ENCODE results near the gene SCIN.

SCIN gene

DNA sequence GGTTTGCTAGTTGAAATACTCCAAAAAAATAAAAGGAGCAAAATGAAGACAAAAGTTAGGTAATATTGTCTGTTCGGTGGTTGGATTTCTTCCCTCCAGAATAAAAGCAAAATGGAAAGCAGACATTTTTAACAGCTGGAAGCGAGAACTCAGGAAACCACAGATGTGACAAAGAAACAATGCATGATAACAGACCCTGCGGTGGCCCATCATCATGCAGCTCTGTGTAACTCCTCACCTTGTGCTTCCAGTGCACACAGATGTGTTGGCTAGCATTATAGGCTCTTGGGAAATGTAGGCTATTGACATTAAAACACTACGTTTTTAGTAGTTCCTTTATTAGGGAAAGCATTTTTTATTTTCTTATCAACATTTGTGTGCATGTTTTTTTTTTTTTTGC, 63.1 kb downstream of the SCIN start:
- no peak for DNase-seq (ENCODE audit: low spot score)
- no peak for TF ChIP-seq CTCF (IDR thresholded peaks at IDR 0.05; ENCODE audit: borderline replicate concordance, control extremely low read depth, extremely low read depth, insufficient read depth, missing control alignments)
- in situ Hi-C loops (cut with MboI; ENCODE audit: low sequenced_read_pairs, unreplicated experiment), result loop anchor here (25.0 kb wide), 1 partner anchor 629 kb away; no protein-coding TSS in a partner anchor

DNA sequence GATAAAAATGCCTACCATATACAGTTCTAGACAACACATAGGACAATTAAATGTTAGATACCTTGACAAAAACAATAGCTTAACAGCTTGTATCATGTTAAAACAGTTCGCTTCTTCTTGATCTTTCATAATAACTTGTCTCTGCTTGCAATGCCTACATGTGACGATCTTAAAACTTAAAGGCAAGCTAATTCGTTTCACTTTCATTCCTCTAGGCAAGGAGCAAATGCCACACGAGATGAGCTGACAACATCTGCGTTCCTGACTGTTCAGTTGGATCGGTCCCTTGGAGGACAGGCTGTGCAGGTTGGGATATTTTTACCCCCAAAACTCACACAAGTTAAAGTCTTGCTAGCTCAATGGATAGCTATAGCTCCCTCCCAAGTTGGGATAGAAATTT, 65.3 kb downstream of the SCIN start:
- peak; percentile 13 for DNase-seq (ENCODE audit: low spot score)
- no peak for TF ChIP-seq CTCF (IDR thresholded peaks at IDR 0.05; ENCODE audit: borderline replicate concordance, control extremely low read depth, extremely low read depth, insufficient read depth, missing control alignments)
- in situ Hi-C loops (cut with MboI; ENCODE audit: low sequenced_read_pairs, unreplicated experiment), result loop anchor here (25.0 kb wide), 1 partner anchor 626 kb away; no protein-coding TSS in a partner anchor

DNA sequence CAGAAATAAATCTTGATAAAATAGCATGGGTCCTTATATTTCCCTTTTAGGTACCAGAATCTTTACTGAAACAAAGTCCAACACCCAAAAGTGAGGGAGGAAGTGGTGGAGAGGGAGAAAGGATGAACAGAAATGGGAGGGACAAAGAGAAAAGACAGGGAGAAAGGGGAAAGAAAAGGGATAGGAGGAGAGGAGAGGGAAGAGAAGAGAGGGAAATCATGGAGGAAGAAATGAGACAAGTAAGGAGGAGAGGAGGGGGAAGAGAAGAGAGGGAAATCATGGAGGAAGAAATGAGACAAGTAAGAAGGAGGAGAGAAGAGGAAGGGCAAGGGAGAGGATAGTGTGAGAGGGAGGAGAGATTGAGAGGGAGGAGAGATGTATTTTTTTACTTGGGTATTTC, 66.8 kb downstream of the SCIN start:
- in situ Hi-C loops (cut with MboI; ENCODE audit: low sequenced_read_pairs, unreplicated experiment), result loop anchor here (25.0 kb wide), 1 partner anchor 625 kb away; no protein-coding TSS in a partner anchor
- no peak for TF ChIP-seq CTCF (IDR thresholded peaks at IDR 0.05; ENCODE audit: borderline replicate concordance, control extremely low read depth, extremely low read depth, insufficient read depth, missing control alignments)
- no peak for DNase-seq (ENCODE audit: low spot score)

DNA sequence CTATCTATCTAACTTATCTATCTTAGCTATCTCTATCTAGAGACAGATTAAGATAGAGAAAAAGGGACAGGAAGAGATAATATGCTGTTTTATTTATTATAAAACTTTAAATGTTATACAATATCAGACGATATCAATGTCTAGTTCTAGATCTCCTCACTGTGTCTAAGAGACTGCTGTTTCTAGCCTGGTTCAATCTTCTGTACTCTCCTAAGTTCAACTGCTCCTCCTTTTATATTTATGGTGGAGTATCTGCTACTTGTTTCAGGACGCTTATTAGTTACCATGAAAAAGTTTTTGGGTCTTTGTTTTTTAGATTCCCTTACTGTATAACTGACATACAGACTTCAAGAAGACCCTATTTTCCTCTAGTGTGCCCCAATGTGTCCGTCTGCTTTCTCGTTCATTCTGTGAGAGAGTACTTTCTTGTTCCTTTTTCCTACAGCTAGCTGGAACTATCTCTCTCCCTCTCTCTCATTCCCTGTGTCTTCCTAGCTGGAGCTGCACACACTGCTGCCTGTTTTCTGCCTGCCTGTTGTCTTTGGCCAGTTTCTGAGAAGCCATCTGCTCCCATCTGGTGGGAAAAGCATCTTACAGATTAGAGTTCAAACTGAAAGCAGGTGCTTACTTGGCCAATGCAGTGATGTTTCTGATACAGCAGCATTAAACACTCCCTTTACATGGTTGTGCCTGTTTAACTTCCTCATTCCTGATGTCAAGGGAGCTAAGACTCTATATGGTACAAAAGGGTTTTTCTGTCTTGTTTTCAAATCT, 67.5 kb downstream of the SCIN start:
- no peak for DNase-seq (ENCODE audit: low spot score)
- in situ Hi-C loops (cut with MboI; ENCODE audit: low sequenced_read_pairs, unreplicated experiment), result loop anchor here (25.0 kb wide), 1 partner anchor 624 kb away; no protein-coding TSS in a partner anchor
- no peak for TF ChIP-seq CTCF (IDR thresholded peaks at IDR 0.05; ENCODE audit: borderline replicate concordance, control extremely low read depth, extremely low read depth, insufficient read depth, missing control alignments)

DNA sequence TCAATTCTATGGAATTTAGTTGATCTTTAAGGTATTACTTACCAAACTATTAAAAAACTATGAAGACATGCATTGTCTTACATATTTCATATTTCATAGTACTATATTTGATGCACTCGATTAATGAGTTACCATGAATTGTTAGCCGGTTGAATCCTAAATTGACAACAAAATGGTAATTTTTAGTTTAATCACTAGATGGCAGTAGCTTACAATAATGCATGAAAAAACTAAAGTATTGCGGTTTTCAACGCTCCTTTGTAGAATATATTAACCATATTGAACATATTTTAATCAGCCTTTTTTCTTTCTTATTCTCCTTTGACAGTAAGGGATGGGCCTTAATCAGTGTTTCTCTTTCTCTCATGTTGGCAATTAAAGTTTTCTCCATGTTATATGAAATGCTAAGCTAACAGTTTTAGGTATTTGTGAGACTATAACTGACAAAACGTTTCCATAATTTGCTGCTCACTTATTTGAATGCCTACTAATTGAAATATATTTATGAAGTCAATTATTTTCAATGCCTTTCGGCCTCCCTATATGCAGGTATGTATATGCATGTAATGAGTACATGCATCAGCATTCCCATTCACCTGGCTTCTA, 68.4 kb downstream of the SCIN start:
- peak; percentile 44 for TF ChIP-seq CTCF (IDR thresholded peaks at IDR 0.05; ENCODE audit: borderline replicate concordance, control extremely low read depth, extremely low read depth, insufficient read depth, missing control alignments)
- peak; percentile 16 for DNase-seq (ENCODE audit: low spot score)
- in situ Hi-C loops (cut with MboI; ENCODE audit: low sequenced_read_pairs, unreplicated experiment), result loop anchor here (25.0 kb wide), 1 partner anchor 623 kb away; no protein-coding TSS in a partner anchor

DNA sequence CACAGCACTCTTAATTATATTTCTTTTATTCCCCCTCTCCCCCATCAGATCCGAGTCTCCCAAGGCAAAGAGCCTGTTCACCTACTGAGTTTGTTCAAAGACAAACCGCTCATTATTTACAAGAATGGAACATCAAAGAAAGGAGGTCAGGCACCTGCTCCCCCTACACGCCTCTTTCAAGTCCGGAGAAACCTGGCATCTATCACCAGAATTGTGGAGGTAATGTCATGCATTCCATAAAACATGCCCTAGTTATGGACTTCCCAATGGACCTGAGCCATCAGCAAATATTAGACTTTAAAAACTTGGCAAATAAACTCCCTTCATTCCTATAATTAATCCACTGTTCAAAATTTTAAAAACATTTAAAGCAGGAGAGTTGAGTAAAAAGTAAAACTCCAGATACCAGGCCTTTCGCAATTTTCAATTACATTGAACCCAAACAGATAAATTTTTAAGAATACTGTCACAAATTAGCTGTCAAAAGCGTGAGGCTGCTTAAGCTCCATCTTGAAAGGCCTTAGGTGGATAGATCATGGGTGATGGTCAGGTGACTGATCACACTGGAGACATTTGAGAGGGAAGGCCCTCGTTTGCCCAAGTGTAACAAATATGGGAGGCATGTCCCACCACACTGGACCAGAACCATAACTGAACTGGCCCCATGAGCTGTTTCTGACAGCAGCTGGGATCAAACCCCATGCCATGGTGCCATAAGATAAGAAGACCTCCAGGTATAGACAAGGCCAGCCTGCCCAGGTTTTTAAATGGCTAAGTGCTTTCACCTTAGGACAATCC, 70.0 kb downstream of the SCIN start:
- TF ChIP-seq CTCF (IDR thresholded peaks at IDR 0.05; ENCODE audit: borderline replicate concordance, control extremely low read depth, extremely low read depth, insufficient read depth, missing control alignments), result no peak
- in situ Hi-C loops (cut with MboI; ENCODE audit: low sequenced_read_pairs, unreplicated experiment), result loop anchor here (25.0 kb wide), 1 partner anchor 622 kb away; no protein-coding TSS in a partner anchor
- DNase-seq (ENCODE audit: low spot score), result no peak
